HepG2 (cell line): ENCODE measurements around the gene CER1. TPM values are rescaled to one million over a fixed set of nuclear protein-coding genes. Genes with fewer than 3 reads are reported as not detected.

Experiments
- ATAC-seq: fragments of 200-7000 bp; cut with Tn5 transposase; 3 replicates; pipeline ENCODE4 v1.9.1; 2020; ENCODE audit warnings: mild to moderate bottlenecking, moderate library complexity
- BruUV-seq: library from RNA; stranded (reverse); fragments of 400-500 nt; replicated peaks from 2 replicates; lab custom pipeline; 2021; lab: Mats Ljungman, UMichigan
- CTCF ChIA-PET: fragments of 300-600 bp; formaldehyde crosslinking; extraction: SDS; loops from one replicate; lab custom pipeline; 2021; ENCODE audit warnings: low total read pairs, inconsistent platforms, low intra/inter-chr PET ratio; lab: Yijun Ruan, JAX
- POLR2A ChIA-PET: fragments of 350-600 bp; sonication (Branson Sonifier 250); formaldehyde crosslinking; loops from one replicate; lab custom pipeline; 2020; ENCODE audit warnings: antibody characterized with exemption, inconsistent platforms; lab: Yijun Ruan, JAX
- DNase-seq: peaks from one replicate; pipeline ENCODE4 v3.0.0-alpha.2; 2015; ENCODE audit warnings: low spot score
- FAIRE-seq: peaks from 3 replicates; lab custom pipeline; 2011; peaks lifted over from hg19 to GRCh38; lab: Jason Lieb, UNC
- H2AFZ ChIP-seq: one replicate; pipeline ENCODE4 v1.6.1; 2011; ENCODE audit warnings: low read length, inconsistent platforms
- H3K27ac ChIP-seq: fragments of 300-600 bp; 3 replicates; pipeline ENCODE4 v1.8.0; 2011; ENCODE audit warnings: mixed run types, mild to moderate bottlenecking, mixed read lengths, low read length, inconsistent platforms; ENCODE audit not compliant: insufficient read depth; ENCODE audit errors: extremely low read length
- H3K27me3 ChIP-seq, 2 experiments: fragments of 200-600 bp in 1 of 2; 2 replicates in 1 of 2; 3 replicates in 1 of 2; pipeline versions ENCODE4 v1.6.0 to v1.8.0; 2011; ENCODE audit warnings: low read length in 2 of 2, mild to moderate bottlenecking in 2 of 2, moderate library complexity in 2 of 2, inconsistent platforms in 1 of 2; ENCODE audit not compliant: insufficient read depth in 2 of 2, control insufficient read depth in 1 of 2
- H3K36me3 ChIP-seq, 2 experiments: fragments of 200-600 bp in 1 of 2; replicated peaks in 1 of 2; 2 replicates in 1 of 2; 3 replicates in 1 of 2; pipeline versions ENCODE4 v1.5.1 to v1.8.0; 2011; ENCODE audit warnings: low read length in 2 of 2, inconsistent platforms in 1 of 2; ENCODE audit not compliant: insufficient read depth in 2 of 2, control insufficient read depth in 1 of 2
- H3K4me1 ChIP-seq: 2 replicates; pipeline ENCODE4 v1.5.1; 2012; ENCODE audit warnings: low read length, inconsistent platforms; ENCODE audit not compliant: insufficient read depth
- H3K4me2 ChIP-seq: 2 replicates; pipeline ENCODE4 v1.6.0; 2011; ENCODE audit warnings: low read depth, low read length, inconsistent platforms
- H3K4me3 ChIP-seq, 3 experiments: fragments of 200-600 bp in 1 of 3; sonication (generic), shearing (Covaris generic) in 1 of 3; replicated peaks in 1 of 3; 2 replicates each; pipeline ENCODE4 v1.5.1; 2011 to 2016; ENCODE audit warnings: low read length in 3 of 3, inconsistent platforms in 2 of 3, low read depth in 2 of 3, mild to moderate bottlenecking in 2 of 3, control low read depth in 1 of 3, mixed read lengths in 1 of 3; ENCODE audit not compliant: insufficient read depth in 1 of 3
- H3K79me2 ChIP-seq: one replicate; pipeline ENCODE4 v1.6.1; 2011; ENCODE audit warnings: low read length, inconsistent platforms; ENCODE audit not compliant: insufficient read depth
- H3K9ac ChIP-seq: 2 replicates; pipeline ENCODE4 v1.6.0; 2011; ENCODE audit warnings: mild to moderate bottlenecking, low read depth, low read length, inconsistent platforms; ENCODE audit not compliant: insufficient read depth
- H3K9me3 ChIP-seq: 2 replicates; pipeline ENCODE4 v1.5.1; 2012; ENCODE audit warnings: mild to moderate bottlenecking, low read length
- H4K20me1 ChIP-seq: 2 replicates; pipeline ENCODE4 v1.6.0; 2011; ENCODE audit warnings: inconsistent platforms, mild to moderate bottlenecking, low read length, moderate library complexity; ENCODE audit not compliant: insufficient read depth
- CSRNP2 ChIP-seq: sonication (generic); formaldehyde crosslinking; conservative IDR thresholded peaks from 2 replicates; pipeline ENCODE4 v1.8.0; 2022; ENCODE audit warnings: low read depth, missing genetic modification reagents
- EP300 ChIP-seq, 3 experiments: sonication (generic) in 1 of 3; formaldehyde crosslinking in 1 of 3; IDR thresholded peaks; 2 replicates each; pipeline versions ENCODE4 v1.5.1 to v1.6.1; 2011 to 2020; ENCODE audit warnings: low read depth in 2 of 3, low read length in 2 of 3, borderline replicate concordance in 1 of 3, improper control_type of control experiment in 1 of 3, mild to moderate bottlenecking in 1 of 3, missing genetic modification reagents in 1 of 3, moderate library complexity in 1 of 3
- HNF1A ChIP-seq, 2 experiments: sonication (generic) in 1 of 2; formaldehyde crosslinking in 1 of 2; IDR thresholded peaks; 2 replicates each; pipeline versions ENCODE4 v1.4.0 to v1.6.1; 2016 to 2020; ENCODE audit warnings: borderline replicate concordance in 1 of 2, low read depth in 1 of 2, mild to moderate bottlenecking in 1 of 2, missing genetic modification reagents in 1 of 2
- HNRNPK ChIP-seq: fragments of 200-400 bp; formaldehyde crosslinking; IDR thresholded peaks from 2 replicates; pipeline ENCODE4 v1.6.1; 2018; ENCODE audit warnings: low read length, low read depth, moderate library complexity, mild to moderate bottlenecking; ENCODE audit not compliant: poor library complexity, severe bottlenecking
- LBX2 ChIP-seq: sonication (generic); formaldehyde crosslinking; IDR thresholded peaks from 2 replicates; pipeline ENCODE4 v1.5.0; 2020; ENCODE audit warnings: missing genetic modification reagents, mild to moderate bottlenecking, borderline replicate concordance
- MAFF ChIP-seq: IDR thresholded peaks from 2 replicates; pipeline ENCODE4 v1.6.1; 2011; ENCODE audit warnings: low read depth, low read length, improper control_type of control experiment
- MNT ChIP-seq: fragments of 450-650 bp; IDR thresholded peaks from 2 replicates; pipeline ENCODE4 v1.6.1; 2016
- SMARCE1 ChIP-seq: fragments of 450-650 bp; IDR thresholded peaks from 2 replicates; pipeline ENCODE4 v1.6.1; 2017; ENCODE audit warnings: borderline replicate concordance
- TBX3 ChIP-seq: fragments of 450-650 bp; IDR thresholded peaks from 2 replicates; pipeline ENCODE4 v1.6.1; 2017; ENCODE audit warnings: antibody characterized with exemption, mild to moderate bottlenecking, inconsistent platforms, borderline replicate concordance
- ZFY ChIP-seq: sonication (generic); formaldehyde crosslinking; IDR thresholded peaks from 2 replicates; pipeline ENCODE4 v1.4.0; 2020; ENCODE audit warnings: missing genetic modification reagents
- ZMYM4 ChIP-seq: sonication (generic); formaldehyde crosslinking; IDR thresholded peaks from 2 replicates; pipeline ENCODE4 v1.8.1; 2023; ENCODE audit warnings: mild to moderate bottlenecking, missing genetic modification reagents
- ZNF10 ChIP-seq: sonication (generic); formaldehyde crosslinking; IDR thresholded peaks from 2 replicates; pipeline ENCODE4 v1.4.0; 2020; ENCODE audit warnings: mild to moderate bottlenecking, low read depth, missing genetic modification reagents, borderline replicate concordance
- ZNF24 ChIP-seq: fragments of 450-650 bp; IDR thresholded peaks from 2 replicates; pipeline ENCODE4 v1.6.1; 2017; ENCODE audit warnings: antibody characterized with exemption, mild to moderate bottlenecking
- ZNF710 ChIP-seq: sonication (generic); formaldehyde crosslinking; IDR thresholded peaks from 2 replicates; pipeline ENCODE4 v1.5.0; 2020; ENCODE audit warnings: mild to moderate bottlenecking, missing genetic modification reagents, borderline replicate concordance
- WGBS: methylation state at CpG from one replicate; pipeline ENCODE4 v1.1.6; 2017; ENCODE audit warnings: low lambda C conversion rate; 5-methylcytosine and 5-hydroxymethylcytosine counted together
- in situ Hi-C: cut with HindIII; loops from 2 replicates; pipeline ENCODE4 v1.10.0; 2017; ENCODE audit warnings: low pct_unique_long_range_greater_than_20kb; ENCODE audit not compliant: extremely low pct_ligation_motif_present
- intact Hi-C: fragments of 100-400 bp; cut with micrococcal nuclease; formaldehyde crosslinking; loops from one replicate; pipeline ENCODE4 v1.10.0; 2022; ENCODE audit not compliant: unreplicated experiment
- polyA plus RNA-seq, 8 experiments: library from polyadenylated mRNA; depleted of rRNA in 3 of 8; stranded (reverse) in 7 of 8; unstranded in 1 of 8; fragments of >200 nt; fragmentation: Illumina TruSeq in 4 of 8; extraction: Trizol in 4 of 8; gene quantifications; 2 replicates each; pipeline versions ENCODE4 v1.2.1 to v1.2.3, GENCODE V29; 2011 to 2016; ENCODE audit warnings: low read depth in 4 of 8, missing spikeins in 1 of 8, mixed read lengths in 1 of 8; ENCODE audit not compliant: insufficient read depth in 1 of 8
- total RNA-seq, 5 experiments: library from RNA; depleted of rRNA; stranded (reverse); fragments of >200 nt; fragmentation: Illumina TruSeq; extraction: Trizol; gene quantifications; 2 replicates each; pipeline ENCODE4 v1.2.3, GENCODE V29; 2016; ENCODE audit warnings: low read depth in 1 of 5

Gene CER1
- total and polyA plus RNA-seq, 2 of the 13 experiments (the other 11 are each of a cell fraction or from before 2014, with no cell fraction given), result 0.18 TPM; not detected in 1

- POLR2A ChIA-PET, result no interaction called here
- Histone ChIP-seq H3K9ac (no peak overlapping the region), H3K27me3 (no peaks in the 10 kb centered on the region), H3K79me2 (no peaks in the 10 kb centered on the region), H3K9me3 (no peaks in the 10 kb centered on the region), H3K4me3 (no peak overlapping the region), H4K20me1 (no peaks in the 10 kb centered on the region), H3K4me2 (no peak overlapping the region), H2AFZ (no peak overlapping the region), H3K36me3 (peaks cover 9 to 83% of the 10 kb centered on the region in 2 experiments), H3K4me1 (no peaks in the 10 kb centered on the region), H3K27ac (no peak overlapping the region)
- intact Hi-C loops, result no loop called here
- 96% methylated on average over 1 of the region's 1 CpG for WGBS
- no peak for DNase-seq
- FAIRE-seq, result no peak
- no TSS peak for BruUV-seq
- CTCF ChIA-PET, result no interaction called here
- in situ Hi-C loops, result no loop called here
- ATAC-seq, result no peak
- TF ChIP-seq EP300 (IDR thresholded peaks at IDR 0.05; ENCODE audit: low read depth in 2 of 2, low read length in 2 of 2) (no peak), EP300 (CRISPR knock-in tag; IDR thresholded peaks at IDR 0.05; ENCODE audit: borderline replicate concordance) (no peak), HNRNPK (no peak), HNF1A (IDR thresholded peaks at IDR 0.05; ENCODE audit: low read depth) (no peak), HNF1A (CRISPR knock-in tag; IDR thresholded peaks at IDR 0.05; ENCODE audit: borderline replicate concordance) (no peak), ZFY (CRISPR knock-in tag) (no peak), ZMYM4 (CRISPR knock-in tag) (no peak), SMARCE1 (no peak), TBX3 (no peak), MAFF (no peak), LBX2 (CRISPR knock-in tag) (no peak), CSRNP2 (no peak), ZNF24 (no peak), MNT (no peak), ZNF10 (CRISPR knock-in tag) (no peak), ZNF710 (CRISPR knock-in tag) (no peak)
Observed at GRCh38 chr9:14744768-14745167, 22.2 kb upstream of the CER1 start.
